Gastrocnemius medialis (tissue), 4 donors: ENCODE measurements around the gene FAAP20. TPM values are rescaled to one million over a fixed set of nuclear protein-coding genes. Genes with fewer than 3 reads are reported as not detected.
"Not testable (repeated sequence)": the region's sequence is repeated elsewhere in the genome, so short reads cannot be mapped to it uniquely, and the experiment has no call there.

Source experiments
- ATAC-seq, 2 donors: fragments of 150-250 bp; one replicate each; pipeline ENCODE4 v1.9.1; 2016
- DNase-seq, 2 donors: peaks; one replicate each; pipeline ENCODE4 v3.0.0-alpha.2; 2019
- H3K27ac ChIP-seq, 4 donors: fragments of 200-600 bp; sonication (generic); 1 replicate in 1 of 4; 2 replicates in 3 of 4; pipeline ENCODE4 v1.5.1; 2016 to 2018; ENCODE audit warnings: mild to moderate bottlenecking in 2 of 4, moderate library complexity in 1 of 4
- H3K27me3 ChIP-seq, 3 donors: fragments of 200-600 bp; sonication (generic) in 2 of 3; 1 replicate in 1 of 3; 2 replicates in 2 of 3; pipeline versions ENCODE4 v1.5.1 to v1.6.0; 2016 to 2019; ENCODE audit warnings: mild to moderate bottlenecking in 1 of 3, moderate library complexity in 1 of 3
- H3K36me3 ChIP-seq, 2 donors: fragments of 200-600 bp; sonication (generic) in 1 of 2; one replicate each; pipeline ENCODE4 v1.5.1; 2017 to 2018
- H3K4me1 ChIP-seq, 2 donors: fragments of 200-600 bp; sonication (generic) in 1 of 2; one replicate each; pipeline ENCODE4 v1.5.1; 2016 to 2017; ENCODE audit warnings: mild to moderate bottlenecking in 2 of 2
- H3K4me3 ChIP-seq, 4 donors: fragments of 200-600 bp; sonication (generic) in 3 of 4; 1 replicate in 1 of 4; 2 replicates in 3 of 4; pipeline ENCODE4 v1.5.1; 2016 to 2019; ENCODE audit warnings: mild to moderate bottlenecking in 2 of 4
- H3K9me3 ChIP-seq, 3 donors: fragments of 200-600 bp; sonication (generic) in 2 of 3; 1 replicate in 1 of 3; 2 replicates in 2 of 3; pipeline ENCODE4 v1.5.1; 2016 to 2019
- CTCF ChIP-seq, 5 experiments: fragments of 450-650 bp in 3 of 5; fragments of 200-600 bp in 2 of 5; sonication (generic) in 2 of 5; IDR thresholded peaks in 4 of 5; conservative IDR thresholded peaks in 1 of 5; 1 replicate in 4 of 5; 2 replicates in 1 of 5; pipeline ENCODE4 v1.5.1; 2016 to 2019; ENCODE audit warnings: antibody characterized with exemption in 5 of 5, mild to moderate bottlenecking in 3 of 5, moderate library complexity in 3 of 5
- POLR2A ChIP-seq, 2 donors: fragments of 450-650 bp; IDR thresholded peaks; one replicate each; pipeline ENCODE4 v1.6.1; 2017; ENCODE audit warnings: antibody characterized with exemption in 2 of 2, mild to moderate bottlenecking in 2 of 2, moderate library complexity in 2 of 2
- in situ Hi-C, 4 donors: fragments of 200-750 bp; cut with MboI; loops; one replicate each; pipeline versions ENCODE4 v1.15.0 to v1.8.0; 2017; ENCODE audit warnings: low sequenced_read_pairs in 4 of 4
- intact Hi-C: fragments of 100-400 bp; cut with DNase I; formaldehyde crosslinking; loops from one replicate; pipeline ENCODE4 v1.15.1; 2023; ENCODE audit warnings: low total_unique reads
- total RNA-seq, 4 donors: library from RNA; depleted of rRNA; stranded (reverse); fragments of >200 nt; gene quantifications; one replicate each; pipeline versions ENCODE4 v1.1.0 to v1.2.3, GENCODE V29; 2016

Gene FAAP20
- total RNA-seq, 4 donors from 2014 or later, result 12.1 to 26.2 (median 17.3) TPM

DNA sequence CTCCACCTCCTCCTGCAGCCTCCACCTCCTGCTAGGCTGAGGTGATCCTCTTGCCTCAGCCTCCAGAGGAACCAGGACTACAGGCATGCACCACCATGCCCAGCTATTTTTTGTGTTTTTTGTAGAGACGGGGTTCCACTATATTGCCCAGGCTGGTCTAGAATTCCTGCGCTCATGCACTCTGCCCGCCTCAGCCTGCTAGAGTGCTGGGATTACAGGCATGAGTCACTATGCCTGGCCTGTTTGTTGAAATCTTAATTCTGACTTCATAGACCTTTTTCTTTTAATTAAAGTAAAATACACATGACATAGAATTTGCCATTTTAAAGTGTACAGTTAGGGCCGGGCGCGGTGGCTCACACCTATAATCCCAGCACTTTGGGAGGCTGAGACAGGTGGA, 42.7 kb downstream of the FAAP20 start:
- no peak overlapping the region for H3K27ac ChIP-seq
- H3K27me3 ChIP-seq, result peaks cover 0 to 3% (median 0%) of the 10 kb centered on the region in 3 donors
- in situ Hi-C loops, result no loop called here
- DNase-seq (no peak), ATAC-seq (no peak)
- H3K36me3 ChIP-seq, result no peaks in the 10 kb centered on the region
- H3K4me1 ChIP-seq, result no peaks in the 10 kb centered on the region
- no peaks in the 10 kb centered on the region for H3K9me3 ChIP-seq
- H3K4me3 ChIP-seq, result no peak overlapping the region
- no peak for TF ChIP-seq CTCF (IDR thresholded peaks at IDR 0.05 in 4 of 5, conservative IDR thresholded peaks at IDR 0.05 in 1 of 5)
- TF ChIP-seq POLR2A (IDR thresholded peaks at IDR 0.05), result no peak
- intact Hi-C loops, result no loop called here

GRCh38 chr1:2151252-2151651, 43.3 kb downstream of the FAAP20 start:
- Histone ChIP-seq H3K36me3 (no peaks in the 10 kb centered on the region), H3K27me3 (peaks cover 0 to 3% (median 0%) of the 10 kb centered on the region in 3 donors), H3K4me1 (no peaks in the 10 kb centered on the region), H3K4me3 (no peak overlapping the region), H3K9me3 (no peaks in the 10 kb centered on the region), H3K27ac (no peak overlapping the region)
- DNase-seq (no peak), ATAC-seq (no peak)
- intact Hi-C loops (no loop called here), in situ Hi-C loops (no loop called here)
- TF ChIP-seq POLR2A (IDR thresholded peaks at IDR 0.05), result no peak
- no peak for TF ChIP-seq CTCF (IDR thresholded peaks at IDR 0.05 in 4 of 5, conservative IDR thresholded peaks at IDR 0.05 in 1 of 5)

- ATAC-seq (no peak), DNase-seq (no peak)
- H3K9me3 ChIP-seq, result no peaks in the 10 kb centered on the region
- intact Hi-C loops, result no loop called here
- TF ChIP-seq CTCF (IDR thresholded peaks at IDR 0.05 in 4 of 5, conservative IDR thresholded peaks at IDR 0.05 in 1 of 5) (no peak), POLR2A (IDR thresholded peaks at IDR 0.05) (no peak)
- in situ Hi-C loops, result no loop called here
- H3K4me3 ChIP-seq, result no peak overlapping the region
- no peaks in the 10 kb centered on the region for H3K4me1 ChIP-seq
- H3K36me3 ChIP-seq, result no peaks in the 10 kb centered on the region
- H3K27ac ChIP-seq, result no peak overlapping the region
- H3K27me3 ChIP-seq, result peaks cover 0 to 3% (median 0%) of the 10 kb centered on the region in 3 donors
Observed at GRCh38 chr1:2150801-2151200, 43.8 kb downstream of the FAAP20 start.

DNA sequence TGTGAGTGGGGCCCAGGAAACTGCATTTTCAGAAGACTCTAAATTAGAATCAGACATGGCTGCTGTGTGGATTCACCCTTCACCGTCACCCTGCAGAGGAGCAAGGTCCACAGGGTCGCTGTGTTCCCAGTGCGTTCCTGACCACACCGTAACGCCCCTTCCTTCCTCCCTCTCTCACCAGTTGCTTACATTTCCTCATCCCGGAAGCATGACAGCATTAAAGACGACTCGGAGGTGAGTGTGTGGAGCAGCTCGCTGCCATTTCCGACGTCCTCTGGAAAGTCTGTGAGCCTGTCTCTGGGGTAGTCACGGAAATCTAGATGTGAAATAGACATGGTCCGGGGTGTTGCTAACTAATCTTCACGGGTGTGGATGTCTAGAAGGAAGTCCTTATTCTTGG, 45.9 kb downstream of the FAAP20 start:
- TF ChIP-seq POLR2A (IDR thresholded peaks at IDR 0.05) (no peak), CTCF (IDR thresholded peaks at IDR 0.05 in 4 of 5, conservative IDR thresholded peaks at IDR 0.05 in 1 of 5) (no peak)
- Histone ChIP-seq H3K4me3 (no peak overlapping the region), H3K9me3 (no peaks in the 10 kb centered on the region), H3K4me1 (no peaks in the 10 kb centered on the region), H3K27ac (no peak overlapping the region), H3K36me3 (no peaks in the 10 kb centered on the region), H3K27me3 (peaks cover 0 to 3% (median 0%) of the 10 kb centered on the region in 3 donors)
- intact Hi-C loops, result no loop called here
- DNase-seq (no peak), ATAC-seq (no peak)
- in situ Hi-C loops, result no loop called here

DNA sequence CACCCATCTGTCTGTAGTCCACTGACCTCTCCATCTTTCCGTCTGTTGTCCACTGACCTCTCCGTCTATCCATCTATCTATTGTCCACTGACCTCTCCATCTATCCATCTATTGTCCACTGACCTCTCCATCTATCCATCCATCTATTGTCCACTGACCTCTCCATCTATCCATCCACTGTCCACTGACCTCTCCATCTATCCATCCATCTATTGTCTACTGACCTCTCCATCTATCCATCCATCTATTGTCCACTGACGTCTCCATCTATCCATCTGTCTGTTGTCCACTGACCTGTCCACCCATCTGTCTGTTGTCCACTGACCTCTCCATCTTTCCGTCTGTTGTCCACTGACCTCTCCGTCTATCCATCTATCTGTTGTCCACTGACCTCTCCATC, 46.7 kb downstream of the FAAP20 start:
- ATAC-seq, H3K4me3 ChIP-seq, H3K27ac ChIP-seq, in situ Hi-C loops, DNase-seq, H3K27me3 ChIP-seq, intact Hi-C loops, H3K36me3 ChIP-seq, H3K9me3 ChIP-seq, H3K4me1 ChIP-seq: not testable (repeated sequence)
